Measurements from ENCODE around the gene C4BPB. TPM values are rescaled to one million over a fixed set of nuclear protein-coding genes. Genes with fewer than 3 reads are reported as not detected.

C4BPB gene
- polyA plus RNA-seq, 1 experiment: not detected

DNA sequence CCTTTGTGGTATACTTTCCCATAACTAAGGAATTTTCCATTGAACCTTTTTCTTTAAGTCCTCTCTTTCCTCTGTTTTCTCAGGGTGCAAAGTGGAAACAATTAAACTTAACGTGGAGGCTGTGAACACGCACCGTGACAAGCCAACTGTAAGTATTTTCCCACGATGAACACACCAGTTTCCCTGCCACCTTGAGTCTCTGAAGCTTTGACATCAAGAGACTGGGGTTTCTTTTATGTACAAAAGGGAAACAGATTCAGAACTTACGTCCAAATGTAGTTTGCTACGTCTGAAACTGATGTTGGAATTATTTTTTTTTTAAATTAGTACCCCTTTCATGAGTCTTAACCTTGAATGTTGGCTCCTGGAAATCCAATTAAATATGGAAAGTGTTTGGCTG lies 17.2 kb upstream of the C4BPB start:
- Histone ChIP-seq H3K9me3 (ENCODE audit: control insufficient read depth, insufficient read depth, low read length) (no peaks in the 10 kb centered on the region), H3K27ac (ENCODE audit: low read depth, low read length) (no peak overlapping the region), H3K4me3 (ENCODE audit: low read depth, low read length) (no peak overlapping the region), H3K27me3 (ENCODE audit: control insufficient read depth, insufficient read depth, low read length) (peaks cover 4% of the 10 kb centered on the region)
- ChIA-PET CTCF (interaction anchor here (1.1 to 1.5 kb wide), 5 partner anchors 9 to 428 kb away, joined by 3 to 8 read pairs (median 4); no protein-coding TSS in a partner anchor), POLR2A (no interaction called here)
- no peak for DNase-seq (ENCODE audit: low read depth, low spot score)
- TF ChIP-seq, protein P1, sequence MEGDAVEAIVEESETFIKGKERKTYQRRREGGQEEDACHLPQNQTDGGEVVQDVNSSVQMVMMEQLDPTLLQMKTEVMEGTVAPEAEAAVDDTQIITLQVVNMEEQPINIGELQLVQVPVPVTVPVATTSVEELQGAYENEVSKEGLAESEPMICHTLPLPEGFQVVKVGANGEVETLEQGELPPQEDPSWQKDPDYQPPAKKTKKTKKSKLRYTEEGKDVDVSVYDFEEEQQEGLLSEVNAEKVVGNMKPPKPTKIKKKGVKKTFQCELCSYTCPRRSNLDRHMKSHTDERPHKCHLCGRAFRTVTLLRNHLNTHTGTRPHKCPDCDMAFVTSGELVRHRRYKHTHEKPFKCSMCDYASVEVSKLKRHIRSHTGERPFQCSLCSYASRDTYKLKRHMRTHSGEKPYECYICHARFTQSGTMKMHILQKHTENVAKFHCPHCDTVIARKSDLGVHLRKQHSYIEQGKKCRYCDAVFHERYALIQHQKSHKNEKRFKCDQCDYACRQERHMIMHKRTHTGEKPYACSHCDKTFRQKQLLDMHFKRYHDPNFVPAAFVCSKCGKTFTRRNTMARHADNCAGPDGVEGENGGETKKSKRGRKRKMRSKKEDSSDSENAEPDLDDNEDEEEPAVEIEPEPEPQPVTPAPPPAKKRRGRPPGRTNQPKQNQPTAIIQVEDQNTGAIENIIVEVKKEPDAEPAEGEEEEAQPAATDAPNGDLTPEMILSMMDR (IDR thresholded peaks at IDR 0.05; ENCODE audit: low read depth, low read length): no peak

DNA sequence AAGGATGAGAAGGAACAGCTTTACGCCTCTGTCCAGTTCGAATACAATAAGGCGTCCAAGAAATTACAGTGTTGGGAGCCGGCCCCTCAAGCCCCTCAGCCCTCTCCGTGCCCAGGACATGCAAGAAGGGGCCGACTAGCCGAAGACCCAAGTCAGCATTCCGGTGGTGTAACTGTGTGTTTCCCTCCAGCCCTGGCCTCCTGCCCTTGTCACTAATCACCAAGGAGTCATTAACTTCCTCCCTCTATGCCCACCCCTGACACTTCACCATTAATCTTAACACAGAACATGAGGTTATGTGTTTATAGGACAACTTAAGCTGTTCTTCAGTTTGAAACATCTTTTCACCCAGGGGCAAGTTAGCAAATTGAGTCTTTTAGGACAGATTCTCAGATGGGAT lies 16.4 kb upstream of the C4BPB start:
- TF ChIP-seq, protein P1 (IDR thresholded peaks at IDR 0.05; ENCODE audit: low read depth, low read length): no peak
- H3K4me3 ChIP-seq (ENCODE audit: low read depth, low read length): no peak overlapping the region
- no peaks in the 10 kb centered on the region for H3K9me3 ChIP-seq (ENCODE audit: control insufficient read depth, insufficient read depth, low read length)
- no peak for DNase-seq (ENCODE audit: low read depth, low spot score)
- peaks cover 4% of the 10 kb centered on the region for H3K27me3 ChIP-seq (ENCODE audit: control insufficient read depth, insufficient read depth, low read length)
- ChIA-PET POLR2A (no interaction called here), CTCF (interaction anchor here (1.1 to 1.5 kb wide), 4 partner anchors 12 to 427 kb away, joined by 3 to 8 read pairs (median 4); no protein-coding TSS in a partner anchor)
- H3K27ac ChIP-seq (ENCODE audit: low read depth, low read length): no peak overlapping the region

DNA sequence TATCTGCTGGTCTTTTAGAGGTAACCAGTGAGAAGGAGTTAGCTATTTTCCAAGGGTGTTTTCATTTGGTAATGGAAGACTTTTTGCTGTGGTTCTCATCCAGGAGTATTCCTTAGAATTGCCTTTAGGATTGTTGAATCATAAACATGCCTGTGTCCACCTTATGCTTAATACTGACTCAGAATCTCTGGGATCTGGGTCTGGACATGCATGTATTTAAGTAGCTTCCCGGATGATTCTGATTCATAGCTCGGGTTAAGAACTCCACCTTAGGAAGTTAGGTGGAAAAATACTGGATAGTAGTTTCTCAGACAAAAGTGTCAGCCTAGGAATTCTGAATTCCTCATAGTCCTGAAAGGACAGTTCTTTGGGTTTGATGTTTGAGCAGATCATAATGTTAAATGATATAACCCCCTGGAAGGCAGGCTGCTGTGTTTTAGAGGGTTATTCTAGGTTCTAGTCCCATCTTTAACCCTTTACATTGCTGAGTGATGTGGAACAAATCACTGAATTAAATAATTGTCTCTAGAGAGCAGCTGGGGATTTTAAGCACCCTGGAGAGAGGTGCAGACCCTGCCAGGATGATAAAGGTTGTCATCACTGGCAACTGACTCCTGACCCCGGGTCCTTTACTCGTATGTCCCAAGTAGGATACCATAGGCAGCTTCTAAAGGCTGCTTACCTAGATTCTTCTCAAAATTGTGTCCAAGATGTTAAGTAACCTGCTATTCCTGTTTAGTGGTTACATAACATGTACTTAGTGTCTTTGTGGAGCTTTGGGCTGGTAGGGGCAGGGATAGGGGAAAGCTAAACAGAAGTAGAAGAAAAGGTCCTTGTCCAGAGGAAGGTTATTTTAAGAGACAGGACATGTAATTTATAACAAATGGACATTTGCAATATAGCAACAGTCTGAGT lies 14.5 kb upstream of the C4BPB start:
- no peak for DNase-seq (ENCODE audit: low read depth, low spot score)
- CTCF ChIA-PET: interaction anchor here (3.5 kb wide), 1 partner anchor 10 kb away, joined by 17 read pairs; no protein-coding TSS in a partner anchor
- TF ChIP-seq, protein P1 (IDR thresholded peaks at IDR 0.05; ENCODE audit: low read depth, low read length): no peak
- POLR2A ChIA-PET: no interaction called here
- Histone ChIP-seq H3K27ac (ENCODE audit: low read depth, low read length) (no peak overlapping the region), H3K4me3 (ENCODE audit: low read depth, low read length) (no peak overlapping the region), H3K9me3 (ENCODE audit: control insufficient read depth, insufficient read depth, low read length) (no peaks in the 10 kb centered on the region), H3K27me3 (ENCODE audit: control insufficient read depth, insufficient read depth, low read length) (peaks cover 4% of the 10 kb centered on the region)

DNA sequence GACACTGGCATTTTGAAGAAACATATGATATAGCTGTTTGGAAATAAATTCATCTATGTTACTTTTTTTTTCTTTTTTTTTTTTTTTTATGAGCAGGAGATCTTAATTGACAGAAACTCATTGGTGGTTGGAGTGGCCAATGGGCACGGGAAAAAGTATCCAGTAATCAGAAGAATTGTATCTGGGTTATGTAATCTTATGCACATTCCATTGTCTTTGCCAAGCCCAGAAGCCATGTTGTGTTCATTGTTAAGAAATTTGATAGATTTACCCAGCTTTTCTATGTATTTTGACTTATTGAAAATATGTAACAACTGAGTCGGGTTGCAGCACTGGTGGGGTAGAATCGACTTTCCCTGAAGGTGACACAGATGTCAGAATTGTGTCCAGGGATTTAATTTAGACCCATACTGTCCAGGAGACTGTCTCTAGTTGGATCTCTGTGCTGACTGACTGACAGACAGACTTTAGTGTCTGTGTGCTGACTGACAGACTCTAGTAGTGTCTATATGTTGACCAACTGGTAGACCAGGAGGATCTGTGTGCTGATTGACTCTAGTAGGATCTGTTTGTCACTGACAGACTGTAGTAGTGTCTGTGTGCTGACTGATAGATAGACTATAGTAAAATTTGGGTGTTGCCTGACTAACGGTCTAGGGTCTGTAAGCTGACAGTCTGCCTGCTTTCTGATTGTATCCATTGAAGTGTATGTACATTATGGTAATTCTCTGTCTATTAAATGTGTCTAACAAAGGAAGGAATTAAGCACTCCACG lies 12.3 kb upstream of the C4BPB start:
- Histone ChIP-seq H3K4me3 (ENCODE audit: low read depth, low read length) (no peak overlapping the region), H3K27me3 (ENCODE audit: control insufficient read depth, insufficient read depth, low read length) (peaks cover 4% of the 10 kb centered on the region), H3K27ac (ENCODE audit: low read depth, low read length) (no peak overlapping the region), H3K9me3 (ENCODE audit: control insufficient read depth, insufficient read depth, low read length) (no peaks in the 10 kb centered on the region)
- DNase-seq (ENCODE audit: low read depth, low spot score): no peak
- TF ChIP-seq, protein P1 (IDR thresholded peaks at IDR 0.05; ENCODE audit: low read depth, low read length): no peak
- POLR2A ChIA-PET: no interaction called here
- CTCF ChIA-PET: interaction anchor here (0.6 to 3.5 kb wide), 9 partner anchors 8 to 329 kb away, joined by 3 to 17 read pairs (median 3); partner anchors contain the start of gene PFKFB2

Measured in AG04450 (cell line).